ENCODE results near the gene FOXP4.

The FOXP4 gene

DNA sequence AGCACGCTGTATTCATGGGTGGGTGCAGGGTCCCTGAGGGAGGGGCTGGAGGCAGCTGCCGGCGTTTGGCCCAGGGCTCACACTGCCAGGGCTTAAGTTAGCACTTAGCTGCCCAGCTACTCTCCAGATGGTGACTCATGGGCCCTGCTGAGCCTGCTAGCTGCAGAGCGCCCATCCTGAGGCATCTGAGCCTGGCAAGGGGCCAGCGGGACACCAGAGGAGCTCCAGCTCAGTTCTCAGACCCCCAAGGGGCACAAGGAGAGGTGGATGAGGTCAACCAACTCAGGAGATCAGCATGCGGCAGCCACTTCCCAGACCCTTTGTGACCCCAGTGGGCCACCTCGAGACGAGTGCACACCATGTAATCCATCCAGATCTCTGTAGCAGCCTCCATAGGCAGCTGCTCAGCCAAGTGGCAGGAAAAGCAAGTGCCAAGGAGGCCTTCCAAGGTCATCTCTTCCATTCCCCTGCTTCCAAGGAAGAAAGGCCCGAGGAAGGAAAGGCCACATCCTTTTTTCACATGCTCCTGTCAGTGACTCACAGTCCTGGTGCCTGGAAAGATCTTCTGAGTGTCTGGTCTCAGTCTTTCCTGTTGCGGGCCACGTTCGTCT lies 35.3 kb downstream of the FOXP4 start:
- in situ Hi-C loops (cut with MboI; ENCODE audit: low sequenced_read_pairs): loop anchor here (25.0 kb wide), 1 partner anchor 119 kb away; no protein-coding TSS in a partner anchor

DNA sequence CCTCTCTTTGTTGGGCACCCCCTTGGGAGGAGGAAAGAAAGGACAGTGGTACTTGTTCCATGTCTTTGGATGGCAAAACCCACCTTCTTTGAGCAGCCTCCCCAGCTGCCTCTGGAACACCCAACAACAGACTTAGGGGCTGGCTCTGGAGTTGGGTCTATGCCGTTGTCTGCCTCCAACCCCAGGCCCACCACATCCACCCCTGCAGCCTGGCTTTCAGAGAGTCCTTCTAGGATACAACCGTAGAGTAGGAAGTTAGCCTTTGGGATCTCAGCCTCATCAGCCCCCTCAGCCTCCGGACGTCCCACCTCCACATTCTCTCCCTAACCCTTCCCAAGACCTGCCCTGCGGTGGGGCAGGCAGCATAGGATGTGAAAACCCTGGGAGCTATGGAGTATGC lies 36.4 kb downstream of the FOXP4 start:
- in situ Hi-C loops (cut with MboI; ENCODE audit: low sequenced_read_pairs): loop anchor here (25.0 kb wide), 1 partner anchor 120 kb away; no protein-coding TSS in a partner anchor

DNA sequence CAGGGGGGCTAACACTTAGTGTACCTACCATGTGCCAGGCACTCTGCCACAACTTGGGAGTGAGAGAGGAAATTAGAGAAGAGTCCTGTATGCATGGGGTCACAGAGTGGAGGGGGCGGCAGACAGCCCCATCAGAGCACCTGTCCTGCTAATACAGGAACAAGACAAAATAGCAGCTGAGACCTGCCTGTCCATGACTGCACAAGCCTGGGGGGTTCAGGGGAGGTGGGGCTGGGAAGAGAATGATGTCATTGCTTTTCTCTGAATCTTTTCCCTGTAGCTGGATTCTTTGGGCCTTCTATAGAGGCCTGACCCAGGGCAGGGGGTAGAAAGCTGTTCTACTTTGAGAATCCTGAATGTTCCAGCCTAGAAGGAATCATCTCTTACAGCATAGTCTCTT lies 37.4 kb downstream of the FOXP4 start:
- in situ Hi-C loops (cut with MboI; ENCODE audit: low sequenced_read_pairs): loop anchor here (25.0 kb wide), 1 partner anchor 121 kb away; no protein-coding TSS in a partner anchor

DNA sequence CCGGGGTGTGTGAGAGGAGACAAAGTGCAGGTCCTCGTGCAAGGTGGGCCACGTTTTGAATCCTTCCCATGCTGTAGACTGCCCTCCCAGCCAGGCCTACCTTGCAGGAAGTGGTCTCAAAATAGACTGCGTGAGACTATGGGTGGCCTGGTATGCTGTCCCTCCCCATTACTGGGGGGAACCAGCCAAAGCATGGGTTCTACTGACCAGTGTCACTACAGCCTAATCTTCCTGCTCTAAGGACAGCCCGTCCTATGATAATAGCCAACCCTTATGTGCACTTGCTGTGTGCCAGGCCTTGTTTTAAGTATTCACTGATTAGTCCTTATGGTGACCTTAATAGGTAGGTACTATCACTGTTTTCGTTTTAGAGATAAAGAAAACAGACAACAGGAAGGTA lies 38.0 kb downstream of the FOXP4 start:
- in situ Hi-C loops (cut with MboI; ENCODE audit: low sequenced_read_pairs): loop anchor here (25.0 kb wide), 1 partner anchor 122 kb away; no protein-coding TSS in a partner anchor

DNA sequence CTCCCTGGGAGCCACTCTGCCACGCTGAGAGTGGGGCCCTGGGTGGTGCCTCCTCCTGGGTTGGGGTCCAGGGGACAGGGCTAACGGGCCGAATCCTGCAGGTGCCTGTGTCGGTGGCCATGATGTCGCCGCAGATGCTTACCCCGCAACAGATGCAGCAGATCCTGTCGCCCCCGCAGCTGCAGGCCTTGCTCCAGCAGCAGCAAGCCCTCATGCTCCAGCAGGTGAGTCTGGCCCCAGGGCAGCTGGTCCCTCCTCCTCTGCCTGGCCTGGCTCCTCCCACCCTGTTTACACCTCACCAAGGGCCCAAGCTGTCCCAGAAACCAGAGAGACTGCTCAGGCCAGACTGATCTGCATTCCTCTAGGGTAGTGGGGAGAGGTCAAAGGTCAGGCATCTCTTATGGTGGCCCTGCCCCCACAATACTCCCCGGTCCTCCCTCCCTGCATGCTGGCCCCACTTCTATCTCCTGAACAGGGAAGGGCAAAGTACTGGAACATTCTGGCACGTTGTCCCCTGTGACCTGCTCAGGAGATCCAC lies 38.6 kb downstream of the FOXP4 start:
- in situ Hi-C loops (cut with MboI; ENCODE audit: low sequenced_read_pairs): loop anchor here (25.0 kb wide), 1 partner anchor 122 kb away; no protein-coding TSS in a partner anchor

DNA sequence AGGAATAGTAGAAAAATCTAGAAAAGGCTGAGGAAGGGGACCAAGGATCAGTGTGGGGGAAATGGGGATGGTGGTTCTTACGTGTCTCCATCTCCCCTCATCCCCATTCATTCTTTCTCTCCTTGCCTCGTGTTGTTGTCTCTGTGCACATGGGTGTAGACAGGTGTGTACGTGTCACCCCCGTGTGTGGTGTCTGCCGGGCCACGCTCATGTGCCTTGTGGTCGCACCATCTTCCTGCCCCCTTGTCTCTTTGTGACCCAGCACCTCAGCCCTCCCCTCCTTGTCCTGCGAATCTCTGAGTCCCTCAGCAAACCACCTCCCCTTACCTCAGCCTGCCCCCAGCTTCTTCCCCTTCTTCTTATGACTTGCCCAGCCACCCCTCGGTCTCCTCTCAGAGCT lies 39.4 kb downstream of the FOXP4 start:
- in situ Hi-C loops (cut with MboI; ENCODE audit: low sequenced_read_pairs): loop anchor here (25.0 kb wide), 1 partner anchor 123 kb away; no protein-coding TSS in a partner anchor

DNA sequence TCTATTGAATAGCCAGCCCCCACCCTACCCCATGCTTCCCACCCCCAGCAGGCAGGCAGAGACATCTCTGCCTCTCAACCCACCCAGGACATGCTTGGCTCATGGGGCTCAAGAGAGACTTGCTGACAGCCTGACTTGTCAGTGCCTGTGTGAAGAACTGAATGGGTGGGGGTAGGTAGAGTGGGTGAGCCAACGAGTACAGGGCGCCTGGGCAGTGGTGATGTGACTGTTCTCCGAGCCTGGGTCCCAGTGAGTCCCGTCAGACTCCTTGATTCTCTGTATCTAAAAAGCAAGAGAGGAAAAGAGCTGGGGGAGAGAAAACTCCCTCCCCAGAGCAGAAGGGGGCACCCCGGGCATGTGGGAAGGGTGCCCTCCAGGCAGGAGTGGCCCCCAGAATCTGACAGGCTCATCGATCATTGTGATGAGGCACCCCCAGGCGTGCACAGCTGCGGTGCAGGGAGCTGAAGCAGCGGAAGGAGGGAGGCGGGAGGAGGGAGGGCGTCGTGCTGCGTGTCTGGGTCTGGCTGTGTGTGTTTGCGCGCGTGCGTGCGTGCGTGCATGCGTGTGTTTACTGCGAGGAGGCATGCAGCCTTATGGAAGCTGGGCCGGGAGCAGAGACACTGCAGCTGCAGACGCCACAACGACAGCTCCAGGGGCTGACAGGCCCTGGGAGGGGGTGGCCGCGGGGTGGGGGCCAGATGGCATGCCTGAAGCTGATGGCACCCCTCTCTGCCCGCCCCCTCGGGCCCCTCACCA lies 40.2 kb downstream of the FOXP4 start:
- in situ Hi-C loops (cut with MboI; ENCODE audit: low sequenced_read_pairs): loop anchor here (25.0 kb wide), 1 partner anchor 124 kb away; no protein-coding TSS in a partner anchor

DNA sequence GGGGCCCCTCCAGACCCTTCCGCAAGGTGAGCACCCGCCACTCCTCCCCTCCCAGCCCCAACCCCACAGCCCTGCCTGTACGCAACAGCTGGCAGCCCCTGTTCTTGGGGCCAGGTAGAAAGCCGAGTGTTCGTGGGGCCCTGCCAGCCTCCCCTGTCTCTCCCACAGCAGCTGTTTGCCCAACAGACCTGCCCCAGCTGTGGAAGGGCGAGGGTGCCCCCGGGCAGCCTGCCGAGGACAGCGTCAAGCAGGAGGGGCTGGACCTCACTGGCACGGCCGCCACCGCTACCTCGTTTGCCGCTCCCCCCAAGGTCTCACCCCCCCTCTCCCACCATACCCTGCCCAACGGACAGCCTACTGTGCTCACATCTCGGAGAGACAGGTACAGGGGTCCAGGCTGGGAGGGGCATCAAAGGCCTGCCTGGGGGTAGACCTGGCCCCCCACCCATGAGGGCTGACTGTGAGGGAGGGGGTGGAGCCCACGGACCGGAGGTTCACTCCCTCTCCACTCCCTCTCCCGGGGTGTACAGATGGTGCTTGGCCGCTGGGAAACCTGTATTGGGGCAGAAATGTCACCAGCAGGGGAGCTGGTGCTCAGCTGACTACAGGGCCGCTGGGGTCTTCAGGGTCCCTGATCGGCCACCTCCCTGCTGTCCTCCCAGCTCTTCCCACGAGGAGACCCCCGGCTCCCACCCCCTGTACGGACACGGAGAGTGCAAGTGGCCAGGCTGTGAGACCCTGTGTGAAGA lies 41.1 kb downstream of the FOXP4 start:
- in situ Hi-C loops (cut with MboI; ENCODE audit: low sequenced_read_pairs): loop anchor here (25.0 kb wide), 1 partner anchor 125 kb away; no protein-coding TSS in a partner anchor

DNA sequence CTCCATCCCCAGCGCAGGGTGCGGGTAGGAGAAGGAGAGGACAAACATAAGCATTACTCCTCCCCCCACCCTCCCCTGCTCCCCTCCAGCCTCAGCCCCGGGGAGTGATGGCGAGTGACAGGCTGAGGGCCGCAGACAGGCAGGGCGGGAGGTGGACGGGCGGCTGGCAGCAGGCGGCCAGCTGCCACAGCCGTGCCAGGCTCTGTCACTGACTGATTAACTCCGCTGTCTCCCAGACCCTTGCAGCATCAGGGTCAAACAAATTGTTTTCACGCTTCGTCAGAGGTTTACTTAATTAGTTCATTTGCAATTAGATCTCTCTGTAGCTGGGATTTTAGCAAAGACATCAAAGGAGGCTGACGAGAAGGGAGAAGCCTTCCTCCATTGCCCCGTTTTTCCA lies 41.9 kb downstream of the FOXP4 start:
- in situ Hi-C loops (cut with MboI; ENCODE audit: low sequenced_read_pairs): loop anchor here (25.0 kb wide), 1 partner anchor 126 kb away; no protein-coding TSS in a partner anchor

DNA sequence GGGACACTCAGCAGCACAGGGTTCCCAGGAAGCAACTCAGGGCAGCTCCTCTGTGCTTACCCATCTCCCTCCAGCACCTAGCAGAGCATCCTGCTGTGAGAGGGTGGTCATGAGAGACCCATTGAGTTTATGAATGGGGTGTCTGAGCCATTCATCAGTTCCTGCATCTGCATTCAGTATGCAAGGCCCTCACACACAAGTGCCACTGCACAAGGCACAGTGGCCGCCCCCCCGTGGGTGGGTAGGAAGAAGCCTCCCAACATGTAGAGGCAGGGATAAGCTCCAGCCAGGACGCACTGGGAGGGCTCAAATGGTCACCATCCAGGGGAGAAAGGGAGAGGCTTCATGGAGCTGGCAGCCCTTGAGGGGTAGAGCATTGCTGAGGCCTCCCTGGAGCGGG lies 43.0 kb downstream of the FOXP4 start:
- in situ Hi-C loops (cut with MboI; ENCODE audit: low sequenced_read_pairs): loop anchor here (25.0 kb wide), 1 partner anchor 127 kb away; no protein-coding TSS in a partner anchor

DNA sequence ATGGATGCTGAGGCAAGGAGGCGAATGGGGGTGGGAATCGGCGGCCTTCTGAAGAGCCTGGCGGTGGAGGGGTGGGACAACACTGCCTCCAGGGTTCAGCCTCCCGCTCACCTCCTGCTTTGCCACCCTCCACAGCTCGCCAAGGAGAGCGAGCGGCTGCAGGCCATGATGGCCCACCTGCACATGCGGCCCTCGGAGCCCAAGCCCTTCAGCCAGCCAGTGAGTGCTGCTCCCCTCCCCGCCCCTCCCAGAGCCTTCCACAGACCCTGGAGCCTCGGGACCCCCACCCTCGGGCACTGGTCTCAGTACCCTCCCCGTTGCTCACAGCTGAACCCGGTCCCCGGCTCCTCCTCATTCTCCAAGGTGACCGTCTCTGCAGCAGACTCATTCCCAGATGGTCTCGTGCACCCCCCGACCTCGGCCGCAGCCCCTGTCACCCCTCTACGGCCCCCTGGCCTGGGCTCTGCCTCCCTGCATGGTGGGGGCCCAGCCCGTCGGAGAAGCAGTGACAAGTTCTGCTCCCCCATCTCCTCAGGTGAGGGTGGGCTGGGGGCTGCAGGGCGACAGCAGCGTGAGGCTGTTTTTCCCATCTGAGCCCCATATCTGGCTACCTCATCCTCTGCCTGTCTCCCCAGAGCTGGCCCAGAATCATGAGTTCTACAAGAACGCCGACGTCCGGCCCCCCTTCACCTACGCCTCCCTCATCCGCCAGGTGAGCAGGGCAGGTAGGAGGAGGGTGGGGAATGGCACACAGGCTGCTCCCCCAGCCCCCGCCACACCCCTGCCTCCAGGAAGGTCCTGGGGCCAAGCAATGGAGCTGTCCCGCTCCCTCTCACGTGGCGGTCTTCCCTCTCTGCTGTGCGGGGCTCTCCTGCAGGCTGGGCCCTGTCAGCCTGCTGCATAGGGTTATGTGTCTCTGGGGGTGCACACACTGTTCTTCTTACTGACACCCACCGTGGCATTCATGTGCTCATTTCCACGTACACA lies 43.7 kb downstream of the FOXP4 start:
- in situ Hi-C loops (cut with MboI; ENCODE audit: low sequenced_read_pairs): loop anchor here (25.0 kb wide), 1 partner anchor 128 kb away; no protein-coding TSS in a partner anchor

DNA sequence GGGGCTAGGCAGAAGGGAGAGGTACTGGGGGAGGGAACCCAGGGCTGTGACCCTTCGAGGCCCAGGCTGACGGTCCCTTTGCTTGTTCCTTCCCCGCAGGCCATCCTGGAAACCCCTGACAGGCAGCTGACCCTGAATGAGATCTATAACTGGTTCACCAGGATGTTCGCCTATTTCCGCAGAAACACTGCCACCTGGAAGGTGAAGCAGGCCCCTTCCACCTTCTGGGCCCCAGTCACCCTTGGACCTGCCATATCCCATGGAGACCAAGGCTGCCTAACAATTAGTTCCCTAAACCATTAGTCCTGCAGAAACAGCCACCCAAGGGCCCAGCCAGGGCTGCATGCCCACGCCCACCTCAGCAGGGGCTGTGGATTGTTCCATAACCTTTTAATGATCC lies 44.9 kb downstream of the FOXP4 start:
- in situ Hi-C loops (cut with MboI; ENCODE audit: low sequenced_read_pairs): loop anchor here (25.0 kb wide), 1 partner anchor 129 kb away; no protein-coding TSS in a partner anchor

DNA sequence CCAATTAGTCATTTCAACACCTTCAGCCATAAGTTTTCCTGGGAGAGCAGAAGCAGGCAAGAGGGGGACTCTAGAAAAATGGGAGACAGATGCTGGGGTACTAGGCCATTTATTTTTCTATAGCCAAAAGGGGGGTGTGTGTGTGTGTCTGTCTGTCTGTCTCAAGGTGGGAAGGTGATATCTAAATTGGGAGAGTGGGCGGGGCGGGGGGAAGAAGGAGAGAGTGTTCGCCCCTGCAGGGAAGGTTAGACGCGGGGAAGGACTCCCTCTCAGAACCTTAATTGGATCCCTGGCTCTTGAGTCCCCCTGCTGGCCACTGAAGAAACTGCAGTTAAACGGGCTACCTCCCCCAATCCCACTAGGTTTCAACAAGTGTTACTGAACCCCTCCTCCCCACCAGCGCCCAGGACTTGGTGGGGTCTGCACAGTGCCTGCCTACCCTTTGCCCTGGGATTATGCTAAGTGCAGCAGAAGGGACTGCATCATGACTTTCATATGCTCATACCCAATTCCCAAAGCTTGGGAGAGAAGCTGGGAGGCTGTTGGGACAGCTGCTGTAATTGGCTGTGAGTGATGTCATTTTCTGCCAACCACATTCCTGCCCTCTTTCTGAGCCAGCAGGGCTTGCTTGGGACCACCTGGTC lies 45.8 kb downstream of the FOXP4 start:
- in situ Hi-C loops (cut with MboI; ENCODE audit: low sequenced_read_pairs): loop anchor here (25.0 kb wide), 1 partner anchor 130 kb away; no protein-coding TSS in a partner anchor

DNA sequence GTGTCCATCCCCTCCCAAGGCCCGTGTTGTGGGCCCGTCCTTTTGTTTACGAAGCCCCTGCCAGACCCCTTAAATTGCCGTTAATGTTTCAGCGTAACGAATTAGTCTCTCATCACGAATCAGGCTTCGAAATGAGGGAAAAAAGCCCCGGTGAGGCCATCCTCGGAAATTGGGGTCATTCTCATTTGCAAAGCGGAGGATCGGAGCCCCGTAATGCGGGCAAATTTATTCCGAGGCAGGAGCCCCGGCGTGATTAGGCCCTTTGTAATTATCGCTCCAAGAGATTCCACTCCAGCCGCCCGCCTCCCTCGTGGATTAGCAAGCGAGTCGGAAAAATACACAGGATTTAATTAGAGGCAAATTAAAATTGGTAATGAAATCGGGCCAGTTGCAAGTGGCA lies 47.2 kb downstream of the FOXP4 start:
- in situ Hi-C loops (cut with MboI; ENCODE audit: low sequenced_read_pairs): loop anchor here (25.0 kb wide), 1 partner anchor 131 kb away; no protein-coding TSS in a partner anchor

DNA sequence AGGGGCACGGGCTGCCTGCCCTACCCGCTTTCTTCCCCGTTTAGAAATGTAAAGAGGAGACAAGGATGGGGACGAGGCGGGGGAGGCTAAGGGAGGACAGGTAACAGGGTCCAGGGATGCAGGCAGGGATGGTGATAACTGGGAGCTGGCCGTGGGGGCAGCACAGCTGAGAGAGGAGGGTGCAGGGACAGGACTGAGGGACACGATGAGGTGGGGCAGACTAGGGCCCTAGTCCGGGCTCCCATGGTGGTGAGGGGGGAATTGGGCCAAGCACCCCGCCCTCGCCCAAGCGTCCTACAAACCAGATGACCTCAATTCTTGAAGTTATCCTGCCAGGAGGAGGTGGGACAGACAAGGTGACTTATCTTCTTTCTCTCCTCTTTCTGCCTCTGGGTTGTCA lies 47.7 kb downstream of the FOXP4 start:
- in situ Hi-C loops (cut with MboI; ENCODE audit: low sequenced_read_pairs): loop anchor here (25.0 kb wide), 1 partner anchor 132 kb away; no protein-coding TSS in a partner anchor

DNA sequence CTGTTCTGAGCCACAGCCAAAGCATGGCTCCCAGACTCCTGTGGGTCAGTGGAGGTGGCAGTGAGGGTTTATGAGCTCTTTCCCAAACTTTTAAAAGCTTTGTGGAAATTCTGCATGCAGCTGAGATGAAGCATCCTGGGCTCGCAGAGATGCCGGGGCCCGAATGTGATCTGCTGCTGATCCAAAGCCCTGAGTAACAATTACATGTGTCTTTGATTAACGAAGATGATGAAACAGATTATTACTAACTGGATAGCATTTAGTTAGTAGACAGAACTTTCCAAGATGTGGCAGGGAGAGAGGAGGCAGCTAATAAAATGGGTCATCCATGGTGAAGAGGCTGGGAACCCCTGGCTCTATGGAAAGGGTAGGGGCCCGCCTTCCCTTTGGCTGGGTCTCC lies 48.1 kb downstream of the FOXP4 start:
- in situ Hi-C loops (cut with MboI; ENCODE audit: low sequenced_read_pairs): loop anchor here (25.0 kb wide), 1 partner anchor 132 kb away; no protein-coding TSS in a partner anchor

DNA sequence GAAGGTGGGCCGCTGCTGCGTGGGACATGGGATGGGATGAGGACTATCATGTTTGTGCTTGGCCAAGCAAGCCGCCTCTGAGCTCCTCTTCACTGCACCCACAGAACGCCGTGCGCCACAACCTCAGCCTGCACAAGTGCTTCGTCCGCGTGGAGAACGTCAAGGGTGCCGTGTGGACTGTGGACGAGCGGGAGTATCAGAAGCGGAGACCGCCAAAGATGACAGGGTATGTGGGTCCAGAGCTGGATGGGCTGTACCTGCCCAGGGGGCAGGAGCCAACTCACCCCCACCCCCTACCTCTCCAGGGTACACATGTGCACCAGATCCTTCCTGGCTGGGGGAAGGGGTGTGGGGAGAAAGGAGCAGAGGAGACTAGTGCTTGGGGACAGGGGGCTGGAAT lies 48.6 kb downstream of the FOXP4 start:
- in situ Hi-C loops (cut with MboI; ENCODE audit: low sequenced_read_pairs): loop anchor here (25.0 kb wide), 1 partner anchor 132 kb away; no protein-coding TSS in a partner anchor

DNA sequence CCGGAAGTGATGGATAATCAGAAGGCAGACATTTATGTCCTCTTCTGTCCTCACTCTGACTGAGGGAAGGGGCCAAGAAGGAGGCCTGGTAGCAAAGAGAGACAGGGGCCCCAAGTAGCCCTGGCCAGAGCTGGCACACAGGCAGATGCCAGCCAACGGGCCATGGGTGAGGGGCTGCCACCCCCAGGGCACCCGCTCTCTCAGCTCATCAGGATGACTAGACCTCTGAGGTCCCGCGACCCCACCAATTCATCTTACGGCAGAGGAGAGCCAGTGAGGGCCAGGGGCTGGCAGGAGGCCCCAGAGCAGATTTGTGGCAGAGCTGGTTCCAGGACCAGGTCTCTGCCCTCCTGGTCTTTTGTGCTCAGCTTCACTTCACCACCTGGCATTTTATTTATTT lies 49.0 kb downstream of the FOXP4 start:
- in situ Hi-C loops (cut with MboI; ENCODE audit: low sequenced_read_pairs): loop anchor here (25.0 kb wide), 1 partner anchor 133 kb away; no protein-coding TSS in a partner anchor

Data from HL-60/S4 treated with retinoic acid at 250 ng/mL for 4 days and 3 days (cell line).